PC-9 (cell line): ENCODE results near the gene MRPS25. TPM values are rescaled to one million over a fixed set of nuclear protein-coding genes. Genes with fewer than 3 reads are reported as not detected.

ENCODE experiments used
- BruUV-seq: library from RNA; stranded (reverse); fragments of 400-500 nt; replicated peaks from 2 replicates; lab custom pipeline; 2021; lab: Mats Ljungman, UMichigan
- CTCF ChIA-PET: fragments of 300-600 bp; sonication (Branson Sonifier 250); formaldehyde crosslinking; loops from one replicate; lab custom pipeline; 2022; ENCODE audit warnings: antibody characterized with exemption; lab: Charles Lee
- POLR2A ChIA-PET: fragments of 300-600 bp; sonication (Branson Sonifier 250); formaldehyde crosslinking; loops from one replicate; lab custom pipeline; 2022; ENCODE audit warnings: antibody characterized with exemption; ENCODE audit not compliant: unreplicated experiment; lab: Charles Lee
- DNase-seq, 2 experiments: peaks; one replicate each; pipeline versions ENCODE4 v3.0.0 to v3.0.0-alpha.2; 2015 to 2022; ENCODE audit warnings: mixed read lengths in 1 of 2
- H2AFZ ChIP-seq: fragments of 200-600 bp; sonication (generic); 2 replicates; pipeline ENCODE4 v1.8.1; 2017; ENCODE audit warnings: antibody characterized with exemption
- H3F3A ChIP-seq: fragments of 200-600 bp; sonication (generic); 2 replicates; pipeline ENCODE4 v1.8.1; 2017; ENCODE audit warnings: antibody characterized with exemption, mild to moderate bottlenecking, low read depth; ENCODE audit not compliant: insufficient read depth
- H3K27ac ChIP-seq: fragments of 200-600 bp; sonication (generic); 2 replicates; pipeline ENCODE4 v1.6.1; 2016; ENCODE audit warnings: mixed run types
- H3K27me3 ChIP-seq: fragments of 200-600 bp; sonication (generic); 2 replicates; pipeline ENCODE4 v1.6.1; 2016; ENCODE audit warnings: low read depth, mixed run types; ENCODE audit not compliant: insufficient read depth
- H3K36me3 ChIP-seq: fragments of 200-600 bp; sonication (generic); 2 replicates; pipeline ENCODE4 v1.6.1; 2016; ENCODE audit warnings: low read depth, mixed run types
- H3K4me1 ChIP-seq: fragments of 200-600 bp; sonication (generic); replicated peaks from 2 replicates; pipeline ENCODE4 v1.6.1; 2016; ENCODE audit warnings: mixed run types; ENCODE audit not compliant: insufficient read depth
- H3K4me2 ChIP-seq: fragments of 200-600 bp; sonication (generic); 2 replicates; pipeline ENCODE4 v1.6.1; 2017; ENCODE audit warnings: mixed run types
- H3K4me3 ChIP-seq: fragments of 200-600 bp; sonication (generic); 2 replicates; pipeline ENCODE4 v1.6.1; 2016; ENCODE audit warnings: mixed run types
- H3K79me2 ChIP-seq: fragments of 200-600 bp; sonication (generic); 2 replicates; pipeline ENCODE4 v1.6.1; 2017; ENCODE audit warnings: low read depth, mixed run types
- H3K9me2 ChIP-seq: fragments of 200-600 bp; sonication (generic); 2 replicates; pipeline ENCODE4 v1.8.1; 2017; ENCODE audit warnings: mild to moderate bottlenecking; ENCODE audit not compliant: insufficient read depth
- H3K9me3 ChIP-seq: fragments of 200-600 bp; sonication (generic); 2 replicates; pipeline ENCODE4 v1.8.1; 2016; ENCODE audit warnings: low read depth; ENCODE audit not compliant: insufficient read depth
- H4K20me1 ChIP-seq: fragments of 200-600 bp; sonication (generic); 2 replicates; pipeline ENCODE4 v1.8.1; 2017; ENCODE audit not compliant: insufficient read depth
- EZH2 ChIP-seq: fragments of 200-600 bp; sonication (generic); IDR thresholded peaks from 2 replicates; pipeline ENCODE4 v1.8.0; 2017; ENCODE audit warnings: antibody characterized with exemption, low read depth
- intact Hi-C: fragments of 100-400 bp; cut with micrococcal nuclease; formaldehyde crosslinking; loops from one replicate; pipeline ENCODE4 v1.10.0; 2022; ENCODE audit not compliant: unreplicated experiment
- total RNA-seq: library from RNA; stranded (reverse); gene quantifications from 2 replicates; pipeline ENCODE4 v1.2.3, GENCODE V29; 2021
- TF ChIP-seq, protein P1 (sequence below): fragments of 200-600 bp; sonication (generic); conservative IDR thresholded peaks from 2 replicates; pipeline ENCODE4 v1.6.1; 2017; ENCODE audit warnings: mixed run types, antibody characterized with exemption, mild to moderate bottlenecking, moderate library complexity

Gene MRPS25
- total RNA-seq, 1 experiment from 2014 or later = 47.8 TPM

DNA sequence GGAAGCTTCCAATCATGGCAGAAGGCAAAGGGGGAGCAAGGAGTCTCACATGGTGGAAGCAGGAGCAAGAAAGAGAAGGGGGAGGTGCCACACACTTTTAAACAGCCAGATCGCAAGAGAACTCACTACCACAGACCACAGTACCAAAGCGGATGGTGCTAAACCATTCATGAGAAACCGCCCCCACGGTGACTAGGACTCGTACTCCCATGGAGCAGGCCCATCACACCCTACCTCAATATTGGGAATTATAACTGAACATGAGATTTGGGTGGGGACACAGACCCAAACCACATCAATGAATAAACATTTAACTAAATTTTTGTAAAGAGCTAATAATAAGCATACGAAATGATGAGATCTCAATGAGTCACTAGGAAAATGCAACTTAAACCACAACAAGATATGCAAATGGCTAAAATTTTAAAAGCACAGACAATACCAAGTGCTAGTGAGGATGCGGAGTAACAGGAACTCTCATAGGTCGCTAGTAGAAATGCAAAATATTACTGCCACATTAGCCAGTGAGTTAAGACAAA, 10.0 kb downstream of the MRPS25 start:
- Histone ChIP-seq H4K20me1 (peaks cover 70% of the 10 kb centered on the region), H3K36me3 (peaks cover 12% of the 10 kb centered on the region)
- TF ChIP-seq, protein P1, sequence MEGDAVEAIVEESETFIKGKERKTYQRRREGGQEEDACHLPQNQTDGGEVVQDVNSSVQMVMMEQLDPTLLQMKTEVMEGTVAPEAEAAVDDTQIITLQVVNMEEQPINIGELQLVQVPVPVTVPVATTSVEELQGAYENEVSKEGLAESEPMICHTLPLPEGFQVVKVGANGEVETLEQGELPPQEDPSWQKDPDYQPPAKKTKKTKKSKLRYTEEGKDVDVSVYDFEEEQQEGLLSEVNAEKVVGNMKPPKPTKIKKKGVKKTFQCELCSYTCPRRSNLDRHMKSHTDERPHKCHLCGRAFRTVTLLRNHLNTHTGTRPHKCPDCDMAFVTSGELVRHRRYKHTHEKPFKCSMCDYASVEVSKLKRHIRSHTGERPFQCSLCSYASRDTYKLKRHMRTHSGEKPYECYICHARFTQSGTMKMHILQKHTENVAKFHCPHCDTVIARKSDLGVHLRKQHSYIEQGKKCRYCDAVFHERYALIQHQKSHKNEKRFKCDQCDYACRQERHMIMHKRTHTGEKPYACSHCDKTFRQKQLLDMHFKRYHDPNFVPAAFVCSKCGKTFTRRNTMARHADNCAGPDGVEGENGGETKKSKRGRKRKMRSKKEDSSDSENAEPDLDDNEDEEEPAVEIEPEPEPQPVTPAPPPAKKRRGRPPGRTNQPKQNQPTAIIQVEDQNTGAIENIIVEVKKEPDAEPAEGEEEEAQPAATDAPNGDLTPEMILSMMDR = no peak
- TF ChIP-seq EZH2 = no peak

DNA sequence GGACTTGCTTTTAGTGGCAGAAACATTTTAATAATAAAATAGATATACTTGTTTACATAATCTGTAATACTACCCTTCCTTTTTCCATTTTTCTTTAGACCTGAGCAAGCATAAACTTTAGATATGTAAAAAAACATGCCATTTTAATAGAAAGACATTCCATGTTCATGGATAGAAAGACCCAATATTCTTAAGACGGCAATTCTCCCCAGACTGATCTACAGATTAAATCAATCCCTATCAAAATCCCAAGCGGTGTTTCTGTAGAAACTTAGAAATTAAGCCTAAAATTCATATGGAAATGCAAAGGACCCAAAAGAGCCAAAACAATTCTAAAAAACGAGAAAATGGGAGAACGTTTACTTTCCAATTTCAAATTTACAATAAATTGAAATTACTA, 11.6 kb downstream of the MRPS25 start:
- BruUV-seq = no TSS peak
- no peak overlapping the region for H3K4me3 ChIP-seq
- DNase-seq = no peak
- POLR2A ChIA-PET = interaction anchor here (0.6 kb wide), 1 partner anchor 116 kb away, joined by 3 read pairs; no protein-coding TSS in a partner anchor
- H3K27ac ChIP-seq = no peak overlapping the region
- H3K27me3 ChIP-seq = no peaks in the 10 kb centered on the region
- CTCF ChIA-PET = no interaction called here
- H3K4me2 ChIP-seq = no peak overlapping the region
- no peaks in the 10 kb centered on the region for H3K4me1 ChIP-seq
- H3K9me2 ChIP-seq = no peaks in the 10 kb centered on the region
- peaks cover 44% of the 10 kb centered on the region for H3K79me2 ChIP-seq
- no peak for TF ChIP-seq EZH2
- TF ChIP-seq, protein P1 = no peak
- H2AFZ ChIP-seq = no peak overlapping the region
- H3K9me3 ChIP-seq = no peaks in the 10 kb centered on the region
- H4K20me1 ChIP-seq = peaks cover 74% of the 10 kb centered on the region
- H3F3A ChIP-seq = peaks cover 21% of the 10 kb centered on the region; the same call in 1 of the 2 replicates
- intact Hi-C loops = no loop called here
- H3K36me3 ChIP-seq = peaks cover 23% of the 10 kb centered on the region

More for the DNA sequence above, 10.0 kb downstream of the MRPS25 start:
- Histone ChIP-seq H3K9me2 (no peaks in the 10 kb centered on the region), H3K27ac (no peak overlapping the region), H3K4me3 (no peak overlapping the region), H3F3A (peaks cover 14% of the 10 kb centered on the region; the same call in 1 of the 2 replicates), H3K27me3 (no peaks in the 10 kb centered on the region), H2AFZ (no peak overlapping the region), H3K9me3 (no peaks in the 10 kb centered on the region), H3K4me2 (no peak overlapping the region), H3K4me1 (no peaks in the 10 kb centered on the region), H3K79me2 (peaks cover 51% of the 10 kb centered on the region)
- intact Hi-C loops = no loop called here
- DNase-seq = no peak
- POLR2A ChIA-PET = no interaction called here
- BruUV-seq = no TSS peak
- CTCF ChIA-PET = no interaction called here

DNA sequence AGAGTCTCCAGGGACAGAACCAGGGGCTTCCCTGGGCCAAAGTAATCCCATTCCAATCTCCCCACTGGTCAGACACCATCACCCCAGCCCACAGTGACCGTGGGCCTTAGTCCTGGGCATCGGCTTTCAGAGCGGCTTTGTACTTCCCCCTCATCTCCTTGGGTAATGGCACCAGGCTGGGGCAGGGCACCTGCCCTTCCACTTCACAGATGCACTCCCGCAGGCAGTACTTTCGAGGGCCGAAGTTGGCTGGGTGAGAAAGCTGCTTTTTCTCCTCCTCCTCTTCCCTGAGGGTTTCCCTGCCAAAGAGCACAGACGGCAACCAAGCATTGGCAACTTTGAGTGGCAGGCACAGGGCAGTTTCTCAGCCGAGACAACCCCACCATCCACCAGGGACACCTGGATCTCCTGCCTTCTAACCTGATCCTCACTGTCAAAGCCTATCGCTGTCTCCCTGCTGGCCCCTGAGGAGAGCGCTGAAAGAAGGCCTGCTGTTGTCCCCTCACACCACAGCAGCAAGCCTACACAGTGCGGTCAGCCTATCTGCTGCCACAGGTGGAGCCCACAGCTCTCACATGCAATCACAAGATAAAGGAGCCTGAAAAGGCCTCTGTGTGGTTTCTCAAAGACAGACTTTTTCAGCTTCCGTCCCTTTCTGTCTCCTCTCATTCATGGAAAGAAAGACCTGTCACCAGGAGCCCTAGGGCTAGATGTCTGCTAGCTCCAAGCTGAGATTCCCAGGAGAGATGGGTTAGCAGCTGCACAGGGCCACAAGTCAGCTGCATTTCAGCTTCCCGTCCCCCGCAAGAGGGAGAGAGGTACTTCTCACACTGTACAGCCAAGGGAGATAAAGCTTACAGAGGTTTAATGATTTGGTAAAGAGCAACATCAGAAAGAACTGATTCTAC, 12.5 kb downstream of the MRPS25 start:
- Histone ChIP-seq H3K4me1 (no peaks in the 10 kb centered on the region), H3K4me3 (no peak overlapping the region), H2AFZ (no peak overlapping the region), H3K36me3 (peaks cover 32% of the 10 kb centered on the region), H4K20me1 (peaks cover 78% of the 10 kb centered on the region), H3K79me2 (peaks cover 35% of the 10 kb centered on the region), H3K9me2 (no peaks in the 10 kb centered on the region), H3K27me3 (no peaks in the 10 kb centered on the region), H3K9me3 (no peaks in the 10 kb centered on the region), H3K4me2 (no peak overlapping the region), H3F3A (peaks cover 19% of the 10 kb centered on the region; the same call in 1 of the 2 replicates), H3K27ac (no peak overlapping the region)
- CTCF ChIA-PET = no interaction called here
- DNase-seq = no peak
- no TSS peak for BruUV-seq
- TF ChIP-seq, protein P1 = no peak
- no peak for TF ChIP-seq EZH2
- intact Hi-C loops = no loop called here
- POLR2A ChIA-PET = interaction anchor here (0.6 kb wide), 1 partner anchor 115 kb away, joined by 3 read pairs; no protein-coding TSS in a partner anchor
